GM19438 (cell line): Measurements from ENCODE around the gene DIAPH2.
"Not testable (repeated sequence)": the region's sequence is repeated elsewhere in the genome, so short reads cannot be mapped to it uniquely, and the experiment has no call there.

Experiments used
- ATAC-seq: cut with Tn5 transposase; IDR thresholded peaks from one replicate; pipeline ENCODE4 v1.9.1; 2021; ENCODE audit warnings: low read depth; ENCODE audit not compliant: unreplicated experiment

DIAPH2 gene

GRCh38 chrX:96807318-96807717 is 122.7 kb downstream of the DIAPH2 start:
- ATAC-seq: no peak

- ATAC-seq: no peak
These were observed 136.3 kb downstream of the DIAPH2 start for GRCh38 chrX:96820935-96821334.

- ATAC-seq: no peak
These were observed 139.5 kb downstream of the DIAPH2 start for GRCh38 chrX:96824166-96824565.

GRCh38 chrX:96833333-96833732 is 148.7 kb downstream of the DIAPH2 start:
- ATAC-seq: no peak

GRCh38 chrX:96834137-96834536 is 149.5 kb downstream of the DIAPH2 start:
- ATAC-seq: no peak

- ATAC-seq: peak; percentile 84
These were observed 151.1 kb downstream of the DIAPH2 start for GRCh38 chrX:96835660-96836289.

- no peak for ATAC-seq
These were observed 153.2 kb downstream of the DIAPH2 start for GRCh38 chrX:96837808-96838207.

- ATAC-seq: no peak
These were observed 153.9 kb downstream of the DIAPH2 start for GRCh38 chrX:96838537-96838936.

- ATAC-seq: no peak
These were observed 156.7 kb downstream of the DIAPH2 start for GRCh38 chrX:96841325-96841724.

GRCh38 chrX:96841866-96842265 is 157.2 kb downstream of the DIAPH2 start:
- ATAC-seq: not testable (repeated sequence)

- no peak for ATAC-seq
These were observed 158.9 kb downstream of the DIAPH2 start for GRCh38 chrX:96843566-96843965.

- no peak for ATAC-seq
These were observed 162.2 kb downstream of the DIAPH2 start for GRCh38 chrX:96846841-96847240.

- ATAC-seq: not testable (repeated sequence)
These were observed 174.8 kb downstream of the DIAPH2 start for GRCh38 chrX:96859422-96859821.

- ATAC-seq: peak; percentile 62
These were observed 176.6 kb downstream of the DIAPH2 start for GRCh38 chrX:96861218-96861617.

- peak; percentile 21 for ATAC-seq
These were observed 177.0 kb downstream of the DIAPH2 start for GRCh38 chrX:96861661-96862060.

GRCh38 chrX:96883608-96884007 is 199.0 kb downstream of the DIAPH2 start, which contains the start of gene RPA4:
Gene RPA4, plus strand, starts transcription at chrX:96883908. Its CDS starts 403 bp downstream, at chrX:96884311.
- ATAC-seq: no peak

- ATAC-seq: no peak
These were observed 199.4 kb downstream of the DIAPH2 start for GRCh38 chrX:96884027-96884426.

- ATAC-seq: no peak
These were observed 205.1 kb downstream of the DIAPH2 start for GRCh38 chrX:96889726-96890125.

- no peak for ATAC-seq
These were observed 222.1 kb downstream of the DIAPH2 start for GRCh38 chrX:96906741-96907140.

- ATAC-seq: no peak
These were observed 223.1 kb downstream of the DIAPH2 start for GRCh38 chrX:96907516-96908272.

- ATAC-seq: no peak
These were observed 224.6 kb downstream of the DIAPH2 start for GRCh38 chrX:96909291-96909690.

- no peak for ATAC-seq
These were observed 234.2 kb downstream of the DIAPH2 start for GRCh38 chrX:96918864-96919263.
